GM19043 (cell line): ENCODE results near the gene GGACT.

Experiments used
- ATAC-seq: cut with Tn5 transposase; IDR thresholded peaks from one replicate; pipeline ENCODE4 v1.9.1; 2021; ENCODE audit warnings: low read depth; ENCODE audit not compliant: unreplicated experiment

GGACT gene

DNA sequence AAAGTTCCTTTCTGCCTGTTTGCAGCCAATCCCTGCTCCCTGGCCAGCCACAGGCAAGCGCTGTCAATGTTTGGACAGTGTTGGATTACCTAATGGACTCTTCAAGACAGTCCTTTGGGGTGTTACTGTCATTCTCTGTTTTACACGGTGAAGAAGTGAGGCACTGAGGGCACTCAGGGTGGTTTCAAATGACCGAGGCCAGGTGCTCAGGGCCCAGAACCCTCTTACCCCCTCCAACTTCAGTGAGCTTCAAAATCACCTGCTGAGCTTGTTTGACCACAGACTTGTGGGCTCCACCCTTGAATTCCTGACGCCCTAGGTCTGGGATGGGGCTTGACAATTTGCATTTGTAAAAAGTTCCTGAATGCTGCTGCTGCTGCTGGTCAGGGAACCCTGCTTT, 97.9 kb downstream of the GGACT start:
- ATAC-seq, result no peak

DNA sequence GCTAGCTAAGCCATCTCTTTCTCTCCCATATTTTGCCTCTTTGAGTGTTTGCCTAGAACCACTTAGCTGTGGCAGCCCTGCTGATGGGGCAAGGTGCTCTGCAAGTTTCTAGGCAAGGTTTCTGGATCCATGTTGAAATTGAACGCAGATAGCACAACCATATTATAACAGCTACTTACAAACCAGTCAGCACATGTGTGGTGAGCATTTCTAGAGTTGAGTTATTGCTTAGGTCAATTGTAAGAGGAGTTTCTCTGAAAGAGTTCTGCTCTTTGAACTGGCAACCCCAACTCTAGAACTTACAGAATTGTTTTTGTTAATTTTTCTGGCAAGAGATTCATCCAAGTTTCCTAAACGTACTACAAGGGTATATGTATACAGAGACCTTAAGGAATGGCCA, 103.3 kb downstream of the GGACT start:
- no peak for ATAC-seq

DNA sequence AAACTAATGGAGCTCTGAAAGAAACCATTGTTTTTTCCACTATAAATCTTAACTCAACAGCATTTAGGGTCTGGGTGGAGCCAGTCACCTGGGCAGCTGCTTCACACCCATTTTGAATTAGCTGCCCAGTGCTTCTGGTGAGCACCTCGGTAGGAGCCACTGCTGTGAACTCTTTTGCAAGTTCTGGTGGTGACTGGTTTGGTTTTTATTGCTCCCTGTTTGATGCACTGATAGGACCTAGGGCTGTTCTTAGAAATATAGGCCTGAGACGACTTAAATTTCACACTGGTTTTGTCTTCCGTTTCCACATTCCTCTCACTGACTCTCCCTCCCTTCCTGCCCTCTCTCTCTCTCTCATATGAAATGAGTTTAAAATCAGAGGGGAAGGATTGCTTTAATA, 103.9 kb downstream of the GGACT start:
- ATAC-seq, result no peak

DNA sequence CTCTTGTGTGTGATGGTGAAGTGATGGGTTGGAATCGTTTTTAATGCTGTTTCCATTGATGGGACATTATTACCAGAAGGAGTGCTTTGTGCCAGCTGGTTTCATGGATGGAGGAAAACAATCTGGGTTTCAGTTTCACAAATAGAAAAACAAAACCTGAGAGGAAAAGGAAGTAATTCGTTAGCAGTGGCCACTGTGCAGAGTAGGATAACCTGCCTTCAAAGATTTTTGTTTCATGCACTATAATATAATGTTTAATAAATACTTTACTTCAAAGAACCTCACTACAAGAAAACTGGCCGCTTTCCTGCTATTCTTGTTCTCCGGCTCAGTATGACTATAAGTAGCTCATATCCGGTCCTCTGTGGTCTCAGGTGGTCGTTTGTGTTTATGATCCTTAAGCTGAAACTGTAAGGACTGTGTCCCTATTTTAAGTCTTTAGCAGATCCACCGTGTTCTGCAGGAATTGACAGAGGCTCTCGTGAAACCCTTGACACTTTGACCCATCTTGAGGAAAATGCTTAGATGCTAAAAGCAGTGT, 104.7 kb downstream of the GGACT start:
- no peak for ATAC-seq

DNA sequence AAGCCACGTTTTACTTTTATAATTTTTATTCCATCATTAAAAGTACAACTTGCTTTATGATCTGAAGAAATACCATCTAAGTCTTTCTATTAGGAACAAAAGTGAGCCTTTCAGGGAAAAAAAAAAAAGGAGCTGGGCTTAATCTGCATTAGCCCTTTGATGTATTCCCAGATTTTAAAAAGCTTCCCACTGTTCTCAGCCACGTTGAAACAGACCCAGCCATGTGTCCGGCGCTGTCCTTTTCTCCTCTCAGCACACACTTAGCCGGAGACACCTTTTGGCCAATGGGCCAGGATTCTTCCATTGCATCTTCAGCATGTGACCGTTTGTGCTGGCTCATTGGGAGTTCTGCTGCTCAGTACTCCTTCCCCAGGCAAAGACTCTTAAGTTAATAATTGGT, 105.5 kb downstream of the GGACT start:
- no peak for ATAC-seq

DNA sequence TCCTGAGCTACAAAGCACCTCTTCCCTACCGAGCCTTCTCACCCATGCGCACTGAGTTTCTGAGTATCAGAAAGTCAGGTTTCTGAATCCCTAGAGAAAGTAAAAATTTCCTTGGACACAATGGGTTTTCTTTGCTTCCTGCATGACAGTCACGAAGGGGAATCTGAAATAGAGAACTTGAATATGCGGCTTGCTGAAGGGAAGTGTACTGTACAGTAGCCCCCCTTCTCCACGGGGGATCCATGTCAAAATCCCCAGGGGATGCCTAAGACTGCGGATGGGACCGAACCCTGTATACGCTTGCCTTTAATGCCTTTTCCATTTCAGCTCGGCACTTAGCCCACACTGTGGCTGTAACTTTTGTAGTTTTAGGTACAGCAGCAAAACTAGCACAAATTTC, 107.9 kb downstream of the GGACT start:
- no peak for ATAC-seq
